Measurements from ENCODE around the gene PTPN14. TPM values are rescaled to one million over a fixed set of nuclear protein-coding genes. Genes with fewer than 3 reads are reported as not detected.

Gene PTPN14
- total and polyA plus RNA-seq, 8 donors, result 14.9 to 38.0 (median 17.9) TPM

- intact Hi-C loops (cut with DNase I), result no loop called here
- Histone ChIP-seq H3K36me3 (no peaks in the 10 kb centered on the region), H3K27me3 (no peaks in the 10 kb centered on the region), H3K4me3 (no peak overlapping the region), H3K27ac (no peak overlapping the region), H3K4me1 (peaks cover 0 to 3% of the 10 kb centered on the region in 2 donors), H3K9me3 (no peaks in the 10 kb centered on the region)
- ATAC-seq, result no peak
- no peak for TF ChIP-seq CTCF (IDR thresholded peaks at IDR 0.05)
- DNase-seq, result no peak
These were observed 102.0 kb downstream of the PTPN14 start for GRCh38 chr1:214449371-214449770.

- DNase-seq (no peak), ATAC-seq (no peak)
- Histone ChIP-seq H3K4me3 (no peak overlapping the region), H3K36me3 (no peaks in the 10 kb centered on the region), H3K9me3 (no peaks in the 10 kb centered on the region), H3K27ac (no peak overlapping the region), H3K27me3 (no peaks in the 10 kb centered on the region), H3K4me1 (no peaks in the 10 kb centered on the region)
- intact Hi-C loops (cut with DNase I), result no loop called here
- no peak for TF ChIP-seq CTCF (IDR thresholded peaks at IDR 0.05)
These were observed 102.9 kb downstream of the PTPN14 start for GRCh38 chr1:214448536-214448935.

GRCh38 chr1:214447557-214447871, 103.9 kb downstream of the PTPN14 start:
- TF ChIP-seq CTCF (IDR thresholded peaks at IDR 0.05), result no peak
- no peak overlapping the region for H3K27ac ChIP-seq
- intact Hi-C loops (cut with DNase I), result no loop called here
- H3K4me1 ChIP-seq, result no peaks in the 10 kb centered on the region
- DNase-seq (no peak), ATAC-seq (no peak)
- no peaks in the 10 kb centered on the region for H3K27me3 ChIP-seq
- H3K4me3 ChIP-seq, result no peak overlapping the region
- no peaks in the 10 kb centered on the region for H3K36me3 ChIP-seq
- no peaks in the 10 kb centered on the region for H3K9me3 ChIP-seq

GRCh38 chr1:214446772-214447556, 104.4 kb downstream of the PTPN14 start:
- intact Hi-C loops (cut with DNase I), result no loop called here

More at GRCh38 chr1:214446772-214447556, 104.4 kb downstream of the PTPN14 start:
- Histone ChIP-seq H3K4me3 (no peak overlapping the region), H3K36me3 (no peaks in the 10 kb centered on the region), H3K27me3 (no peaks in the 10 kb centered on the region), H3K4me1 (no peaks in the 10 kb centered on the region), H3K9me3 (no peaks in the 10 kb centered on the region), H3K27ac (peak overlapping the region in 1 of 2 donors; percentile 27)
- DNase-seq (peak in 1 of 4 donors; percentile 39), ATAC-seq (peak; percentile 76)
- no peak for TF ChIP-seq CTCF (IDR thresholded peaks at IDR 0.05)
